A673 (cell line): Measurements from ENCODE around the gene TIGD7.

Experiments
- EZH2 ChIP-seq: fragments of 200-600 bp; sonication (generic); IDR thresholded peaks from 2 replicates; pipeline ENCODE4 v1.6.1; 2017; ENCODE audit warnings: borderline replicate concordance, low read depth, mild to moderate bottlenecking, mixed read lengths, antibody characterized with exemption, low read length; ENCODE audit not compliant: poor library complexity, severe bottlenecking
- TF ChIP-seq, protein P1 (sequence below): fragments of 300-800, 200-600 bp; sonication (generic); conservative IDR thresholded peaks from 2 replicates; pipeline ENCODE4 v1.5.1; 2017; ENCODE audit warnings: low read depth, mild to moderate bottlenecking, antibody characterized with exemption, low read length, moderate library complexity, mixed read lengths

DNA sequence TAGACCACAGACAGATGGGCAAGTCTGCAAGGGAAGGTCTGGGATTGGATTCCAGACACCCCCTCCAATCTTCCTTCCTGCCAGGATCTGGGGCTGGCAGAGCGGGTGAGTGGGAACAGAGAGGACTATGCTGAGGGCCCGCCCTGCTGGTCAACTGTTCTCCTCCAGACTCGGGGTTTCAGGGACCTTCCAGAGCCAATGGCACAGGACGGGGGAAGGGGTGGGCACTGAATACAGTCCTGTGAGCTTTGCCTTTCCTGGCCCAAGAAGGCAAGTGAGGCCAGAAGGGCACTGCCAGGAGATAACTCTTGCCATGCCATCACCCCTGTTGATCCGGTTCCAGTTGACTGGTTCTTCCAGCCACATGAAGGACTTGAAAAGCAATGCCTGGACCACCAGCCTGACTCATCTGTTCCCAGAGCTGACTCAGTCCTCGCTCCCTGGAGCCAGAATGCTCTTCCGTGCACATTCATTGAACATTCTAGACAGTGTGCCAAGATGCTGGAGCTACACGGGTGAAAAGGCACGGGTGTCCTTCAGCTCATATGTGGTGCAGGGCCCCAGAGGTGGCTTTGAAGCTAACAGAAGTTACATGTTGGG is 48.3 kb downstream of the TIGD7 start:
- TF ChIP-seq, protein P1, sequence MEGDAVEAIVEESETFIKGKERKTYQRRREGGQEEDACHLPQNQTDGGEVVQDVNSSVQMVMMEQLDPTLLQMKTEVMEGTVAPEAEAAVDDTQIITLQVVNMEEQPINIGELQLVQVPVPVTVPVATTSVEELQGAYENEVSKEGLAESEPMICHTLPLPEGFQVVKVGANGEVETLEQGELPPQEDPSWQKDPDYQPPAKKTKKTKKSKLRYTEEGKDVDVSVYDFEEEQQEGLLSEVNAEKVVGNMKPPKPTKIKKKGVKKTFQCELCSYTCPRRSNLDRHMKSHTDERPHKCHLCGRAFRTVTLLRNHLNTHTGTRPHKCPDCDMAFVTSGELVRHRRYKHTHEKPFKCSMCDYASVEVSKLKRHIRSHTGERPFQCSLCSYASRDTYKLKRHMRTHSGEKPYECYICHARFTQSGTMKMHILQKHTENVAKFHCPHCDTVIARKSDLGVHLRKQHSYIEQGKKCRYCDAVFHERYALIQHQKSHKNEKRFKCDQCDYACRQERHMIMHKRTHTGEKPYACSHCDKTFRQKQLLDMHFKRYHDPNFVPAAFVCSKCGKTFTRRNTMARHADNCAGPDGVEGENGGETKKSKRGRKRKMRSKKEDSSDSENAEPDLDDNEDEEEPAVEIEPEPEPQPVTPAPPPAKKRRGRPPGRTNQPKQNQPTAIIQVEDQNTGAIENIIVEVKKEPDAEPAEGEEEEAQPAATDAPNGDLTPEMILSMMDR = no peak
- no peak for TF ChIP-seq EZH2
